Duodenal mucosa (tissue), 2 donors: Measurements from ENCODE around the gene TCEA3.

Experiments used
- H3K27ac ChIP-seq: one replicate; pipeline ENCODE4 v1.7.0; 2013; ENCODE audit warnings: low read depth, low read length
- H3K27me3 ChIP-seq, 2 donors: one replicate each; pipeline ENCODE4 v1.7.0; 2013; ENCODE audit warnings: low read length in 2 of 2, control low read depth in 1 of 2; ENCODE audit not compliant: insufficient read depth in 2 of 2, control insufficient read depth in 1 of 2
- H3K36me3 ChIP-seq, 2 donors: one replicate each; pipeline ENCODE4 v1.7.0; 2013; ENCODE audit warnings: low read length in 2 of 2, control low read depth in 1 of 2; ENCODE audit not compliant: insufficient read depth in 2 of 2, control insufficient read depth in 1 of 2
- H3K4me1 ChIP-seq, 2 donors: one replicate each; pipeline ENCODE4 v1.7.0; 2013; ENCODE audit warnings: low read length in 2 of 2, control low read depth in 1 of 2; ENCODE audit not compliant: insufficient read depth in 2 of 2, control insufficient read depth in 1 of 2
- H3K4me3 ChIP-seq, 2 donors: one replicate each; pipeline ENCODE4 v1.7.0; 2013; ENCODE audit warnings: low read length in 2 of 2, low read depth in 1 of 2
- H3K9ac ChIP-seq, 2 donors: one replicate each; pipeline ENCODE4 v1.7.0; 2013; ENCODE audit warnings: low read length in 2 of 2, low read depth in 1 of 2
- H3K9me3 ChIP-seq, 2 donors: one replicate each; pipeline ENCODE4 v1.7.0; 2013; ENCODE audit warnings: low read length in 2 of 2, control low read depth in 1 of 2; ENCODE audit not compliant: control insufficient read depth in 1 of 2

TCEA3 gene

GRCh38 chr1:23434260-23434775, 9.8 kb upstream of the TCEA3 start:
- Histone ChIP-seq H3K27ac (no peak overlapping the region), H3K27me3 (no peaks in the 10 kb centered on the region), H3K9me3 (no peaks in the 10 kb centered on the region), H3K4me3 (no peak overlapping the region), H3K4me1 (peaks cover 9 to 11% of the 10 kb centered on the region in 2 donors), H3K9ac (no peak overlapping the region), H3K36me3 (no peaks in the 10 kb centered on the region)

- H3K27me3 ChIP-seq, result no peaks in the 10 kb centered on the region
- no peak overlapping the region for H3K27ac ChIP-seq
- H3K4me1 ChIP-seq, result peaks cover 9 to 11% of the 10 kb centered on the region in 2 donors
- H3K4me3 ChIP-seq, result no peak overlapping the region
- no peaks in the 10 kb centered on the region for H3K36me3 ChIP-seq
- no peak overlapping the region for H3K9ac ChIP-seq
- no peaks in the 10 kb centered on the region for H3K9me3 ChIP-seq
Measured at GRCh38 chr1:23433122-23433521, 8.6 kb upstream of the TCEA3 start.

GRCh38 chr1:23431431-23431830, 6.9 kb upstream of the TCEA3 start:
- H3K27me3 ChIP-seq, result no peaks in the 10 kb centered on the region
- no peaks in the 10 kb centered on the region for H3K36me3 ChIP-seq
- H3K27ac ChIP-seq, result no peak overlapping the region
- H3K9me3 ChIP-seq, result no peaks in the 10 kb centered on the region
- peaks cover 8 to 9% of the 10 kb centered on the region in 2 donors for H3K4me1 ChIP-seq
- no peak overlapping the region for H3K4me3 ChIP-seq
- H3K9ac ChIP-seq, result no peak overlapping the region

- Histone ChIP-seq H3K9me3 (no peaks in the 10 kb centered on the region), H3K36me3 (no peaks in the 10 kb centered on the region), H3K4me3 (no peak overlapping the region), H3K27ac (no peak overlapping the region), H3K9ac (no peak overlapping the region), H3K4me1 (peaks cover 2% of the 10 kb centered on the region in 2 donors), H3K27me3 (no peaks in the 10 kb centered on the region)
Measured at GRCh38 chr1:23430803-23431202, 6.3 kb upstream of the TCEA3 start.

GRCh38 chr1:23428136-23428905, 3.8 kb upstream of the TCEA3 start:
- Histone ChIP-seq H3K9ac (no peak overlapping the region), H3K4me1 (peaks cover 2 to 9% of the 10 kb centered on the region in 2 donors), H3K9me3 (no peaks in the 10 kb centered on the region), H3K27me3 (no peaks in the 10 kb centered on the region), H3K4me3 (no peak overlapping the region), H3K36me3 (no peaks in the 10 kb centered on the region), H3K27ac (no peak overlapping the region)

- Histone ChIP-seq H3K9me3 (no peaks in the 10 kb centered on the region), H3K4me3 (no peak overlapping the region), H3K27ac (no peak overlapping the region), H3K36me3 (no peaks in the 10 kb centered on the region), H3K4me1 (peaks cover 9 to 17% of the 10 kb centered on the region in 2 donors), H3K9ac (no peak overlapping the region), H3K27me3 (no peaks in the 10 kb centered on the region)
Measured at GRCh38 chr1:23427550-23427949, 3.0 kb upstream of the TCEA3 start.

- no peak overlapping the region for H3K9ac ChIP-seq
- H3K9me3 ChIP-seq, result no peaks in the 10 kb centered on the region
- peaks cover 17 to 24% of the 10 kb centered on the region in 2 donors for H3K4me1 ChIP-seq
- H3K27me3 ChIP-seq, result no peaks in the 10 kb centered on the region
- no peak overlapping the region for H3K27ac ChIP-seq
- no peak overlapping the region for H3K4me3 ChIP-seq
- no peaks in the 10 kb centered on the region for H3K36me3 ChIP-seq
Measured at GRCh38 chr1:23426828-23427227, 2.3 kb upstream of the TCEA3 start.

GRCh38 chr1:23425193-23425494, 596 bp upstream of the TCEA3 start:
- no peak overlapping the region for H3K27ac ChIP-seq
- peak overlapping the region; percentile 38 to 53 for H3K9ac ChIP-seq
- no peaks in the 10 kb centered on the region for H3K9me3 ChIP-seq
- H3K4me1 ChIP-seq, result peaks cover 20 to 31% of the 10 kb centered on the region in 2 donors
- H3K4me3 ChIP-seq, result peak overlapping the region; percentile 48 to 59
- H3K36me3 ChIP-seq, result no peaks in the 10 kb centered on the region
- H3K27me3 ChIP-seq, result no peaks in the 10 kb centered on the region

- H3K9ac ChIP-seq, result peak overlapping the region; percentile 72 to 76
- peaks cover 20 to 31% of the 10 kb centered on the region in 2 donors for H3K4me1 ChIP-seq
- H3K27me3 ChIP-seq, result no peaks in the 10 kb centered on the region
- H3K4me3 ChIP-seq, result peak overlapping the region; percentile 72 to 79
- peak overlapping the region; percentile 81 for H3K27ac ChIP-seq
- no peaks in the 10 kb centered on the region for H3K9me3 ChIP-seq
- no peaks in the 10 kb centered on the region for H3K36me3 ChIP-seq
Measured at GRCh38 chr1:23423415-23424292, 894 bp downstream of the TCEA3 start.

GRCh38 chr1:23422941-23423340, 1.6 kb downstream of the TCEA3 start:
- H3K9me3 ChIP-seq, result no peaks in the 10 kb centered on the region
- H3K36me3 ChIP-seq, result no peaks in the 10 kb centered on the region
- H3K4me3 ChIP-seq, result peak overlapping the region; percentile 72 to 79
- peaks cover 20 to 32% of the 10 kb centered on the region in 2 donors for H3K4me1 ChIP-seq
- H3K27me3 ChIP-seq, result no peaks in the 10 kb centered on the region
- H3K27ac ChIP-seq, result peak overlapping the region; percentile 81
- peak overlapping the region; percentile 72 to 76 for H3K9ac ChIP-seq
